Amygdala (tissue), 56 donors: ENCODE measurements around the gene NOXA1.

Experiments used
- DNase-seq, 56 donors: peaks; one replicate each; lab custom pipeline; 2025; lab: John Stamatoyannopoulos, UW

NOXA1 gene

DNA sequence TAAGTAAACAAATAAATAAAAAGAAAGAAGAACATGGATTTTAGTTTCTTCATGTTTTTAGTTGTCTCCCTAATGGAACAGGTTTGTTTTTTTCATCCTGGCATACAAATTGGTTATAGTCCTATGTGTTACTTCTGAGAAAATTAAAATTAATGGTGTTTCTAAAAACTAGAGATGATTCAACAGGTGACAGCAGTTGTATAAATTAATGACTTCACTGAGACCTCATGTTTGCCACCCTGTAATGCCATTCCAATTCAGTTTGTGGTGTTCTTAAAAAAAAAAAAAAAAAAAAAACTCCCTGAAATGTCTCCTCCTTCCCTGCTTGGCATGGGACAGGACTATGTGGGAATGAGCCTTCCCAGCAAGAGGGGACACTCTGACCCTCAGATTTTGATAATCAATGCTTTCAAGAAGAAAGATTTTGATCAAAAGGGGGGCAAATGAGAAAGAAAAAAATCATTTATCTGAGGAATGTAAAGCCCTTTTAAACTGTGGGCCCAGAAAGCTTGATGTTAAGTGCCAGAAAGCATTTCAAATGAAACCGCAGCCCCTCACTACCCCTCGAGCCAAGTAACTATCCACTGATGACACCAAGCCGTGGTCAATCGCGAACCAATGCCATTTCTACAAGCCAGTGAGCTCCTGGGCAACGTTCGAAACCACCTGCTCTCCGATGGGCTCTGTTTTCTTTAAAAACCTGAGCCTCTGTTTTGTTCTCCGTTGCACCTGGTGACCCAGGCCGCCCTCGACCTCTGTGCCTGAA is 1.2 kb upstream of the NOXA1 start:
- DNase-seq: no peak

DNA sequence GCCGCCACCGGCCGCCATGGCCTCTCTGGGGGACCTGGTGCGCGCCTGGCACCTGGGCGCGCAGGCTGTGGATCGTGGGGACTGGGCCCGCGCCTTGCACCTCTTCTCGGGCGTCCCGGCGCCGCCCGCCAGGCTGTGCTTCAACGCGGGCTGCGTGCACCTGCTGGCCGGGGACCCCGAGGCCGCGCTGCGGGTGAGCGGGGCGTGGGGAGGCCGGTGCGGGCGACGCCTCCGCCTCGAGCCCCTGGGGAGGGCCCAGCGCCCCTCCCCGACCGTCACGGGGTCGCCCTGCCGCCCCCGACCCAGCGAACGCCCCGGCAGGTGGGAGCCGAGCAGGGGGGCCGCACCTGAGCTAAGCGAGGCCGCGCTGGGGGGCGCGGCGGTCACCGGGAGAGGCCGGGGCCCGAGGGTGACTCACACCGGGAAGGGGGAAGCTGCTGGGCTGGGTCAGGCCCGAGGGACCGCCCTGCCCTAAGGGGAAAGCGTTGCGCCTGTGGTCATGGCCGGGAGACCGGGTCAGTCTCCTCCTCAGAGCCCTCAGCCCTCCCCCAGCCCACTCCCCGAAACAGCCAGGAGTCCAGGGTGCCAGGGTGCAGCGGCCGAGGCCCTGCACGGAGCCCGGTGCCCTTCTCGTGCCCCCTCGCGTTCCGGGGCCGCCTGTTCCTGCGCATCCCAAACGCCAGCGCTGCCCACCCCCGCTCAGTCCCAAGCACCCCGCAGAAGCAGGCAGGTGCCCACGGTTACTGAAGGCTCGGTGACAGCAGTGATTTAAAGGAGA is 510 bp downstream of the NOXA1 start:
- no peak for DNase-seq

DNA sequence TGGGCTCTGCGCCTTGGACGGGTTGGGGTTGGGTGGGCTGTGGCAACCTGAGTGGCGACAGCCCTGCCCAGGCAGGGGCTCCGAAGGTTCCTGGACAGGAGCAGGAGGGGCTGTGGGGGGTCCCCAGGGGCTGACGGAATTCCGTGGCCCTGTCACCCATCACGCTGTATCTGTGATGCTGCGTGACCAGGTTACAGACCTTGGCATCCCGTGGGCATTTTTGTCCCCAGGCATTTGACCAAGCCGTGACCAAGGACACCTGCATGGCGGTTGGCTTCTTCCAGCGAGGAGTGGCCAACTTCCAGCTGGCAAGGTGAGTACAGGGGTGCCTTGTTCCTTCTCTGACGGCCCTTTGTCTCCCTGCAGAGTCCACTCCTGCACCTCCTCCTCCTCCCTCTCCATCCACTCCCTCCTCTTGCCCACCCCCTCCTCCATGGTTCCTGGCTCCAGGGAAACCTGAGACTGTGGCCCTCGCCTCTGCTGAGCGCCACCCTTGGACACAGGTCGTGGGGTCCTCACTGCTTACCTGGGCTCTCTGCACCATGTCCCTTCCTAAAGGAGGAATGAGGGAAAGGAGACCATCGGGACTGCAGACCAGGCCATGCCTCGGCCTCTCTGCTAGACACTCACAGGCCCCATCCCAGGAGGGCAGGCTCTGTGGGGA is 3.0 kb downstream of the NOXA1 start:
- DNase-seq: no peak

DNA sequence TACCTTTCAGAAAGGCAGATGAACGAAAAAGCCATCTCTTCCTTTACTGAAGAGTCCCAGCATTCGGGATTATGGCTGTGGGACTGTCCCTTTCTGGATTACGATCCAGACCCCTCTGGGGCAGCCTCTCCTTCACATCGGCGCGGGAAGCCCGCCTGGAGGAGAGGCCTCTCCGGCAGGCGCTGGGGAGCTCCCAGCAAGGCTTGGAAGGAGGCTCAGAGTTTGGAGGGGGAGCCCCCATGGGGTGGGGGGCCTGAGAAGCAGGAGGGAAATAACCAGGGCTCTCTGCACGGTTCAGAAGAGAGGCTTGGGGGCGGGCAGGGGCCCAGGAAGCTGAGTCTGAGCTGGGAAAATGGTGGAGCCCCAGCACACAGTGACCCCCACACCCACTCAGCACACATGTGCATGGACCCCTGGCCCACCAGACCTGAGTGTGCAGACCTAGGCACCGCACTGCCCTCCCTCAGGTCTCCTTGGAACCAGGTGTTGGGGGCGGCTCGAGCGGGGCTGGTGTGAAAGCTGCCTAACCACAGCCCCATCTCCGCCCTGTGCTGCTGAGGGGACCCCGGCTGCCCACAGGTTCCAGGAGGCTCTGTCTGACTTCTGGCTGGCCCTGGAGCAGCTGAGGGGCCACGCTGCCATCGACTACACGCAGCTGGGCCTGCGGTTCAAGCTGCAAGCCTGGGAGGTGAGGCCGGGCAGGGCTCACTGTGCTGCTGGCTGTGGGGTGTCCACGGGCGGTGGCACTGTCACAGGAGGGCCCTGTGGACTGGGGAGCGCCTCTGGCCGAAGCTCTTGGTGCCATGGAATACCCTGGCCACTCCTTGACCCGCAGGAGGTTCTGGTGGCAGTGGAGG is 4.5 kb downstream of the NOXA1 start:
- no peak for DNase-seq

DNA sequence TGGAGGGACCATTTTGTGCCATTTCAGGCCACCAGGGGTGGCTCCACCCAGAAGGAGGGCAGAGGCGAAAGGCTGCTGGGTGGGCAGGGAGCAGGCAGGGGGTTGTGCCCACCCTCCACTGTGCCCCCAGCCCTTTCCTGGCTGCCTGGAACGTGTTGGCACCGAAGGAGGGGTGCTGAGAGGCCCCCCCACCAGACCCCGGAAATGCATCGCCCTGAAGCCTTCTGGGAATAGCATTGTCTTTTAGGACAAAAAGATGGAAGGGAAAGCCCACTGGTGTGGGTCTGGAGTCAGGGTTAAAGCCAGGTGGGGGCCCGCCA is 5.1 kb downstream of the NOXA1 start:
- DNase-seq: no peak

DNA sequence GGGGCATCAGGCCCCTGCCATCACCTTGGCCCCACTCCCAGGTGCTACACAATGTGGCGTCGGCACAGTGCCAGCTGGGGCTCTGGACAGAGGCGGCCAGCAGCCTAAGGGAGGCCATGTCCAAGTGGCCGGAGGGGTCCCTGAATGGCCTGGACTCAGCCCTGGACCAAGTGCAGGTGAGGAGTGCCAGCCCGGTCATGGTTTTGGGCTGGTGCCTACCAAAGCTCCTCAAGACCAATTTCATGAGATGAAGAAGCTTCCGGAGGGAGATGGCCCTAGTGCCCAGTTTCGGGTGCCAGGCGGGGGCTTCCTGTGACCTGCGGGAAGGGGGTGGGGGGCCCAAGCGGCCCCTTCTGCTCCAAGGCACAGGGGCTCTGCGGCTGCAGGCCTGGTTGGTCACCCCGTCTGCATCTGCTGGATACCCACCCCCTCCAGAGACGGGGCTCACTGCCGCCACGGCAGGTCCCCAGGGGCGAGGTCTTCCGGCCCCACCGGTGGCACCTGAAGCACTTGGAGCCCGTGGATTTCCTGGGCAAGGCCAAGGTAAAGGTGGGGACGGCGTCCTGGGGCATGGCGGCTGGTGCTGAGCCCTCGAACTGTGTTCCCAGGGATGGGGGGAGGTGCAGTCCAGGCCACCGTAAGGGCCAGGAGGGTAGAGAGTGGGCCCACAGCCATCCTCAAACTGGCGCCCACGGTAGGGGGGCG is 5.8 kb downstream of the NOXA1 start:
- no peak for DNase-seq

DNA sequence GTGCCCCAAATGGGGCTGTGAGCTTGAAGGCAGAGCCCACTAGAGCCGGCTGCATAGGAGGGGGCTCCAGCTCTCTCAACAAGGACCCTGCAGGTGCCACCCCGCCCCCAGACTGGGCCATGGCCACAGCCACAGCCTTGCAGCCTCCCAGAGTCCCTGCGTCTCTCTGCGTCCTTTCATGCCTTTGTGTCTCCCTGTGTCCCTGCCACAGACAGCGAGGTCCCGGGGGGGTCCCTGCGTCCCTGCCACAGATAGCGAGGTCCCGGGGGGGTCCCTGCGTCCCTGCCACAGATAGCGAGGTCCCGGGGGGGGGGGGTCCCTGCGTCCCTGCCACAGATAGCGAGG is 6.3 kb downstream of the NOXA1 start:
- no peak for DNase-seq

DNA sequence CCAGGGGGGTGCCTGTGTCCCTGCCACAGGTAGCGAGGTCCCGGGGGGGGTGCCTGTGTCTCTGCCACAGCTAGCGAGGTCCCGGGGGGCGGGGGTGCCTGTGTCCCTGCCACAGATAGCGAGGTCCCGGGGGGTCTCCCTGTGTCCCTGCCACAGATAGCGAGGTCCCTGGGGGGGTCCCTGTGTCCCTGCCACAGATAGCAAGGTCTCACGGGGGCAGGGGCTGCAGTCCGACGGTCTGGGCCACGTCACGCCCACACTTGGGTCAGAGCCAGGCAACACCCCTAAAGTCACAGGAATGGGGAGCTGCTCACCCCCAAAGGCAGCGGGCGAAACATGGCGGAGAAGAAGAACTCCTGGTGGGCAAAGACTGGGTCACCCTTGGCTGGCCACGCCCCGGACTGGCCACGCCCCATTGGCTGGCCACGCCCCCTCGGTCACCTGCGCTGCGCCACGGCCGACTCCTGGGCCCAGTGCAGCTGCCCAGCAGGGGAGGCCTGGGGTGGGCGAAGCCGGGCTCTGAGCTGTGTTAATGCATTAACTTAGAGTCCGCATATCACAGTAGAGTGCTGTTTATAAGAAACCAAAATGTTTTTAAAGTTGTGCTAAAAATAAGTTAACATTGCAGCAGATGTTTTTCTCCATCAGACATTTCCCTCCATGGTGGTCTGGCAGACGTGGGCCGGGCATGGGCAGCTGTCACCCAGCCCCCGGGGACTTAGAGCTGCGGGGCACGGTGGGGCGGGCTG is 7.0 kb downstream of the NOXA1 start:
- no peak for DNase-seq

DNA sequence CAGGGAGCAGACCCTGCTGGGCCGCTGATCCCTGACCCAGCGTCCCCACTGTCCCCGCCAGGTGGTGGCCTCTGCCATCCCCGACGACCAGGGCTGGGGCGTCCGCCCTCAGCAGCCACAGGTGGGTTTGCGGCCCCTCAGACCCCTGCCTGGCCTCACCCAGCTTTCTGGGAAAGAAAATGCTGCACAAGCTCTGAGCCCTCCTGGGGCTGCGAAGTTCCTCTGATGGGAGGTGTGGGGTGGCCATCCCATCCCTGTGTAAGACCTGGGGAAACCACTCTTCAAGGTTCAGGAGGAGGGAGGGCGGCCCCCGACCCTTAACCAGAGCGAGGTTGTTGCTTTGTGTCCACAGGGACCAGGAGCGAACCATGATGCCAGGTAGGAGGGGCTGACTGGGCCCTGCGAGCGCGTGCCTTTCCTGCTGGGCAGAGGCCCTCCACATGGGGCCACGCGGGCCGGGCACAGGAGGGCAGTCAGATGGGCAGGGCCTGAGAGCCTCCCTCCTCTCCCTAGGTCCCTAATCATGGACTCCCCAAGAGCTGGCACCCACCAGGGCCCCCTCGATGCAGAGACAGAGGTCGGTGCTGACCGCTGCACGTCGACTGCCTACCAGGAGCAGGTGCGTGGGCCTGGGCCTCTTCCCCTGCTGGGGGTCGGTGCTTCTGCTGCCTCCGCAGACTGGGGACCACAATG is 7.7 kb downstream of the NOXA1 start:
- DNase-seq: no peak

DNA sequence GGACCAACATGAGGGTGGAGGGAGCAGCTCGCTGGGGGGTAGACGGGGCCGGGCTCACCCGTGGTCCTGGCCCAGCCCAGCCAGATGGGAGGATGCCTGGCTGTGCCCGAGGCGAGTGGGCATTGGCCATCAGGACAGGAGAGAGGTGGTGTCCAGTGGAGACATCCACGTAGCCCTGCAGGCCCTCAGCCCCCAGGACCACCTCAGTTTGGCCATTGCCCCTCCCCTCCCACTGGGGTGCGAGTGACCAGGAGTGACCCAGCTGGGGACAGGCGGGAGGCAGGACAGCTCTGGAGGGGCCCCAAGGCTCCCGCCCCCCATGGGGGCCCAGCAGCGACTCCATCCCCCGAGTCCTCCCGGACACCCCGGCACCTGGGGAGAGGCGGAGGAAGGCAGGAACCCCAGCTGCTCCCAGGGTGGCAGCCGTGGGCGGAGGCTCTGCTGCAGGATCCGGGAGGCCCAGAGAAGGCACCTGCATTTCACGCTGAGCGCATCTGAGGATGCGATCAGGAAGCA is 8.3 kb downstream of the NOXA1 start:
- DNase-seq: no peak

DNA sequence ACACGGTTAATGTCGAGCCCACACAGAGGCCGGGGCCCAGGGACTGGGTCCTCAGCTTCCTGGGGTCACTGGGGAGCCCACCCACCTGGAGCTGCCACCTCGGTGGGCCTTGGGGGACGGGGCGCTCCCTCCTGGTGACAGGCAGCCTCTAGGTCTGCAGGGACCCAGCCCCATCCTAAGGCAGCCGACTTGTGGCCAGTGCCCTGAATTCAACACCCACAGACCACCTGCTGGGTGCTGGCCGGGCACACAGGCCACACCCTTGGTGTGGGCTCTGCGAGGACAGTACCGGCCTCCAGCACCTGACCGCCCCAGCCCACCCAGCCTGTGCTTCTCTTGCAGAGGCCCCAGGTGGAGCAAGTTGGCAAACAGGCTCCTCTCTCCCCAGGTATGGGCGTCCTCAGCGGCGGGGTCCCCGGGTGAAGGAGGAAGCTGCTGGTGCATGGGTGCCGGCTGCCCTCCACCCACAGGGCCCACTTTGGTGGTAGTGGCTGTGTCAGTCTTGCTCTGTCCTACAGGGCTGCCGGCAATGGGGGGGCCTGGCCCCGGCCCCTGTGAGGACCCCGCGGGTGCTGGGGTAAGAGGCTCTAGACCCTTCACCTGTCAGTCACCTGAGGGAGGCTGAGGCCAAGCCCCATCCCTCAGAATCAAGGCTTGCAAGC is 9.6 kb downstream of the NOXA1 start:
- no peak for DNase-seq

DNA sequence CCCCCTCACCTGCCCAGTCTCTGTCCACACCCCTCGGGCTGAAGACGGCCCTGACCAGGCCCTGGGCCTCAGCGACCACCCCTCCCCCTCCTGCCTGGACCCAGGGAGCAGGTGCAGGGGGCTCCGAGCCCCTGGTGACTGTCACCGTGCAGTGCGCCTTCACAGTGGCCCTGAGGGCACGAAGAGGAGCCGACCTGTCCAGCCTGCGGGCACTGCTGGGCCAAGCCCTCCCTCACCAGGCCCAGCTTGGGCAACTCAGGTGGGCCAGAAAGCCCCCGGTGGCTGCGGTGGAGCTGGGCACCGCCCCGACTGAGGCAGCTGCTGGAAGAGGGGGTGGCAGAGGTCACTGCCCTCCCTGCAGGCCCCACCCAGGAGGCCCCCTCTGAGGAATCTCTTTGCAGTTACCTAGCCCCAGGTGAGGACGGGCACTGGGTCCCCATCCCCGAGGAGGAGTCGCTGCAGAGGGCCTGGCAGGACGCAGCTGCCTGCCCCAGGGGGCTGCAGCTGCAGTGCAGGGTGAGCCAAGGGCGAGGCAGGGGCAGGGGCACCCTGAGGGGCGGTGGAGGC is 10.2 kb downstream of the NOXA1 start:
- DNase-seq: no peak

DNA sequence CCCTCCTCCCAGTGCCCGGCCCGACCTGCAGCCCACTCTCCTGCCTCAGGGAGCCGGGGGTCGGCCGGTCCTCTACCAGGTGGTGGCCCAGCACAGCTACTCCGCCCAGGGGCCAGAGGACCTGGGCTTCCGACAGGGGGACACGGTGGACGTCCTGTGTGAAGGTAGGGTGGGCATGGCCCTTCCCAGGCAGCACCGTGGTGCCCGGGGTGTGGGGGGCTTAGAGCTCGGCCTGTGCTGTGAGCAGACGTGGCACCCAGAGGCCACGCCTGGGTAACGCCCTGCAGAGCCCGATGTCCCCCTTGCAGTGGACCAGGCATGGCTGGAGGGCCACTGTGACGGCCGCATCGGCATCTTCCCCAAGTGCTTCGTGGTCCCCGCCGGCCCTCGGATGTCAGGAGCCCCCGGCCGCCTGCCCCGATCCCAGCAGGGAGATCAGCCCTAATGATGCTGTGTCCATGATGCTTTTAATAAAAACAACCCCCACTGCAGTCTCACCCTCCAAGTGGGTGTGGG is 10.8 kb downstream of the NOXA1 start:
- no peak for DNase-seq

DNA sequence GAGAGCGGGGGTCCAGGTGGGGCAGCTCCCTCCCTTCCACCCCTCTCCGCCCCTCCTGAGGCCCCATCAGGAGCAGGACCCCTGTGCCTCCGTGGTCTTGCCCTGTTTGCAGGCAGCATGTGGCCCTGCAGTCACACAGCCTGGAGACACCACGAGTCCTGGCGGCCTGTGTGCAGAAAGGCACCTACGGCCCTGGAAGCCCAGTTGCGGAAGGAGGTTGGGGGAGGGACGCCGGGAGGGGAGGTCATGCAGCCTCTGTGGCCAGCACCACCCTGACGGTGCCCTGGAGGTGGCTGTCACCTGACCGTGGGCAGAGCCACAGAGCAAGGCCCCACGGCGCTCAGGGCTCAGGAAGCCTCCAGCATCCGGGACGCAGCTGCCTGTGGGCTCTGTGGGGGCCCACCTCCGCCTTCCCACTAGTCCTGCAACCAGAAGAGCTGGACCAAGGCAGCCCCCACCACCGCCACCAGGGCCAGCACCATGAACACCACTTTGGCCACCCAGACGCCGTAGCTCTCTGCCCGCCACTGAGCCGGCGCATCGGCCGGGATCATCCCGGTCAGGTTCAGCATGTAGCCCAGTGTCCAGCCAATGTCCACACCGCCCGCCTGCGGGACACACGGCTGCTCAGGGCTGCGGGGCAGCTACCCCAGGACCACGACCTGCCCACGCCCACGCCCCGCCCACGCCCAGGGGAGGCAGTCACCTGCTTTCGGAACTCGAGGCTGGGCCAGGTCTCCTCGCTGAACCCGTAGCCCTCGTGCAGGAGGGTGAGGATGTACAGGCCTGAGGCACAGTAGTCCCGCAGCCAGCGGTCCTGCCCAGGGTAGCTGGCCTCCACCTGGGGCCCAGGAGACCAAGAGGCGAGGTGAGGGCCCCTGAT is 11.5 kb downstream of the NOXA1 start:
- DNase-seq: no peak

DNA sequence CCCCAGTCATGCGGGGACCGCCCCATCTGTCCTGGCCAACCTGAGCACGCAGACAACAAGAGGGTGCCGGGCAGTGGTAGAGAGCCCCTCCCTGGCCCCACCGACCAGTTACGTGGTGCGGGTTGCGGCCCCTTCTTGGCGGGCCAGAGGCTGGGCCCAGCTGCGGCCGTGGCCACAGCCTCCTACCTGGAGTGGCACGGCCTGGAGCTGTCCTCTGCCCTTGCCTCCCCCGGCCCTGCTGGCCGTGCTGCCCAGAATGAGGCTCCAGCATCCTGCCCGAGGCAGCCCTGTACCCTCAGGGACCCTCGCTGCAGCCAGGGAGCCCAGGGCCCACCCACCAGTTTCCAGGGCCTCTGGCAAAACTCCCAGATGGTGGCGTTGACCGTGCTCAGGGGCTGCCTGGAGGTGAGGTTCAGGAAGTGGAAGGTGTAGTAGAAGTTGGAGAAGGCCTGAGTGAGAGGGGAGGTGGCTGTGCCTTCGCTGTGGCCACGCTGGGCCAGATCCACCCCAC is 12.2 kb downstream of the NOXA1 start:
- no peak for DNase-seq

DNA sequence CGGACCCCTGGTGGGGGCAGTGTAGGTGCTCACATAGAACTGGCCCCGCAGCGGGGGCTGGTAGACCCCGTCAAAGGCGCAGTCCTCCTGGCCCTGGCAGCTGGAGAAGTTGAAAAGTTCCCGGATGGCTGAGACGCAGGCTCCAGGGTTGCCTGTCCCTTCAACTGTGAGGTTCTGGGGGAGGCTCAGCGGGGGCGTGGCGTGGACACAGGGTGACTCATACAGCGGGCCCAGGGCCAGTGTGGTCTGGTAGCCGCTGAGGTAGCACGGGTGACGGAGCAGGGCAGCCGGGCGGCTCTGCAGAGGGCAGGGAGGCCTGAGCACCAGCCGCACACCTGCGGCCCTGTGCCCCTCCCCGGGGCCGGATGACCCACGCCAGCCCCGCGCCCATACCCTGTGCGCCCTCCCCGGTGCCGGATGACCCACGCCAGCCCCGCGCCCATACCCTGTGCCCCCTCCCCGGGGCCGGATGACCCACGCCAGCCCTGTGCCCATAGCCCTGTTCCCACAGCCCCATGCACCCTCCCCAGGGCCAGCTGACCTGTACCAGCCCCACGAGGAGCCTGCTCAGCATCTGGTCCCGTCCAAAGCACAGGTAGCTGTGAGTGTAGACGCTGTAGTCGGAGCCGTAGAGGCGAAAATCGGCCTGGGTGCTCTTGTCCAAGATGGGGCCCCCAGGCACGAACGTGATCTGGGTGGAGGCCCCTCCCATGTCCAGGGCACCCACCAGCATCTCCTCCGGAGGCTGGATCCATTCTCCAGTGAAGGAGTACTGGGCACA is 13.0 kb downstream of the NOXA1 start:
- DNase-seq: no peak
